Activated naive CD8-positive, alpha-beta T cell treated with anti-CD3 and anti-CD28 coated beads, Interleukin-2, amount 50 U/mL, for 16 hours (primary cell): Measurements from ENCODE around the gene KCNQ5.
A peak's percentile ranks its signal among the peaks of the same experiment; 100 is the strongest.
"Not testable (repeated sequence)": the region's sequence is repeated elsewhere in the genome, so short reads cannot be mapped to it uniquely, and the experiment has no call there.

Experiments used
- DNase-seq: peaks from one replicate; pipeline ENCODE4 v3.0.0-alpha.2; 2020; ENCODE audit warnings: low read depth, low spot score

The KCNQ5 gene

GRCh38 chr6:72621291-72622093 lies at the start of gene KCNQ5:
TSS of gene KCNQ5 (plus strand) at chr6:72622064.
- DNase-seq: peak; percentile 1

GRCh38 chr6:72579865-72580264 lies 42.0 kb upstream of the KCNQ5 start:
- no peak for DNase-seq

GRCh38 chr6:72580281-72580940 lies 41.5 kb upstream of the KCNQ5 start:
- no peak for DNase-seq

- DNase-seq: not testable (repeated sequence)
Observed at GRCh38 chr6:72580950-72581349, 40.9 kb upstream of the KCNQ5 start.

GRCh38 chr6:72588155-72588554 lies 33.7 kb upstream of the KCNQ5 start:
- no peak for DNase-seq

- no peak for DNase-seq
Observed at GRCh38 chr6:72589096-72589495, 32.8 kb upstream of the KCNQ5 start.

- DNase-seq: no peak
Observed at GRCh38 chr6:72595812-72596211, 26.1 kb upstream of the KCNQ5 start.

- no peak for DNase-seq
Observed at GRCh38 chr6:72616406-72617015, 5.4 kb upstream of the KCNQ5 start.

GRCh38 chr6:72617721-72618120 lies 4.1 kb upstream of the KCNQ5 start:
- no peak for DNase-seq

- peak; percentile 80 for DNase-seq
Observed at GRCh38 chr6:72619883-72620696, 1.8 kb upstream of the KCNQ5 start.

- DNase-seq: no peak
Observed at GRCh38 chr6:72620871-72621290, 983 bp upstream of the KCNQ5 start.

GRCh38 chr6:72622094-72622940 lies 453 bp downstream of the KCNQ5 start:
- peak; percentile 33 for DNase-seq

GRCh38 chr6:72623808-72624207 lies 1.9 kb downstream of the KCNQ5 start:
- no peak for DNase-seq

- no peak for DNase-seq
Observed at GRCh38 chr6:72624557-72625160, 2.8 kb downstream of the KCNQ5 start.

GRCh38 chr6:72626126-72626525 lies 4.3 kb downstream of the KCNQ5 start:
- no peak for DNase-seq

- DNase-seq: no peak
Observed at GRCh38 chr6:72627539-72627938, 5.7 kb downstream of the KCNQ5 start.

- no peak for DNase-seq
Observed at GRCh38 chr6:72631480-72631879, 9.6 kb downstream of the KCNQ5 start.

- no peak for DNase-seq
Observed at GRCh38 chr6:72635636-72636035, 13.8 kb downstream of the KCNQ5 start.

- DNase-seq: no peak
Observed at GRCh38 chr6:72636215-72636614, 14.4 kb downstream of the KCNQ5 start.

- no peak for DNase-seq
Observed at GRCh38 chr6:72636786-72637185, 14.9 kb downstream of the KCNQ5 start.
